ENCODE data around the gene KCNIP2.

GRCh38 chr10:101840102-101840684, 3.4 kb downstream of the KCNIP2 start:
- TF ChIP-seq CTCF (IDR thresholded peaks at IDR 0.05): no peak
- TF ChIP-seq POLR2A (IDR thresholded peaks at IDR 0.05): no peak
